Ascending aorta (tissue), 2 donors: ENCODE measurements around the gene LRFN4. TPM values are rescaled to one million over a fixed set of nuclear protein-coding genes. Genes with fewer than 3 reads are reported as not detected.

Experiments used
- DNase-seq, 2 donors: peaks; one replicate each; pipeline ENCODE4 v3.0.0-alpha.2; 2019; ENCODE audit warnings: low spot score in 2 of 2
- H3K27ac ChIP-seq, 2 donors: fragments of 200-600 bp; sonication (generic); one replicate each; pipeline ENCODE4 v1.5.1; 2016 to 2017; ENCODE audit warnings: mild to moderate bottlenecking in 1 of 2
- H3K27me3 ChIP-seq: fragments of 200-600 bp; sonication (generic); one replicate; pipeline ENCODE4 v1.5.1; 2017
- H3K36me3 ChIP-seq, 2 donors: fragments of 200-600 bp; sonication (generic); one replicate each; pipeline ENCODE4 v1.5.1; 2016
- H3K4me1 ChIP-seq, 2 donors: fragments of 200-600 bp; sonication (generic); one replicate each; pipeline ENCODE4 v1.5.1; 2016 to 2017; ENCODE audit warnings: mild to moderate bottlenecking in 1 of 2
- H3K4me3 ChIP-seq, 2 donors: fragments of 200-600 bp; sonication (generic); one replicate each; pipeline ENCODE4 v1.5.1; 2016 to 2017; ENCODE audit warnings: mild to moderate bottlenecking in 1 of 2
- H3K9me3 ChIP-seq, 2 donors: fragments of 200-600 bp; sonication (generic); one replicate each; pipeline ENCODE4 v1.5.1; 2016
- CTCF ChIP-seq, 3 experiments: fragments of 200-600 bp in 2 of 3; fragments of 450-650 bp in 1 of 3; sonication (generic) in 2 of 3; IDR thresholded peaks; one replicate each; pipeline ENCODE4 v1.5.1; 2016 to 2019; ENCODE audit warnings: antibody characterized with exemption in 3 of 3, mild to moderate bottlenecking in 1 of 3, moderate library complexity in 1 of 3
- intact Hi-C: fragments of 100-400 bp; cut with DNase I; formaldehyde crosslinking; loops from one replicate; pipeline ENCODE4 v1.15.1; 2023
- total RNA-seq: library from RNA; depleted of rRNA; stranded (reverse); fragments of >200 nt; gene quantifications from one replicate; pipeline ENCODE4 v1.1.0, GENCODE V29; 2016

The LRFN4 gene
- total RNA-seq, 1 donor from 2014 or later: 60.5 TPM

GRCh38 chr11:66885950-66886440 lies 29.1 kb downstream of the LRFN4 start:
- no peaks in the 10 kb centered on the region for H3K9me3 ChIP-seq
- no peaks in the 10 kb centered on the region for H3K36me3 ChIP-seq
- intact Hi-C loops: no loop called here
- H3K4me1 ChIP-seq: no peaks in the 10 kb centered on the region
- no peak for TF ChIP-seq CTCF (IDR thresholded peaks at IDR 0.05)
- H3K4me3 ChIP-seq: no peak overlapping the region
- DNase-seq: no peak
- H3K27me3 ChIP-seq: no peaks in the 10 kb centered on the region
- no peak overlapping the region for H3K27ac ChIP-seq

- no peak overlapping the region for H3K27ac ChIP-seq
- H3K9me3 ChIP-seq: no peaks in the 10 kb centered on the region
- no peak for DNase-seq
- intact Hi-C loops: no loop called here
- no peak for TF ChIP-seq CTCF (IDR thresholded peaks at IDR 0.05)
- H3K27me3 ChIP-seq: no peaks in the 10 kb centered on the region
- H3K36me3 ChIP-seq: no peaks in the 10 kb centered on the region
- H3K4me1 ChIP-seq: no peaks in the 10 kb centered on the region
- no peak overlapping the region for H3K4me3 ChIP-seq
Observed at GRCh38 chr11:66886671-66887221, 29.9 kb downstream of the LRFN4 start.

- Histone ChIP-seq H3K9me3 (no peaks in the 10 kb centered on the region), H3K4me3 (no peak overlapping the region), H3K27ac (no peak overlapping the region), H3K36me3 (no peaks in the 10 kb centered on the region), H3K4me1 (no peaks in the 10 kb centered on the region), H3K27me3 (no peaks in the 10 kb centered on the region)
- DNase-seq: no peak
- TF ChIP-seq CTCF (IDR thresholded peaks at IDR 0.05): no peak
- intact Hi-C loops: no loop called here
Observed at GRCh38 chr11:66887526-66887925, 30.7 kb downstream of the LRFN4 start.

- no peaks in the 10 kb centered on the region for H3K36me3 ChIP-seq
- no peak for DNase-seq
- intact Hi-C loops: no loop called here
- no peaks in the 10 kb centered on the region for H3K9me3 ChIP-seq
- TF ChIP-seq CTCF (IDR thresholded peaks at IDR 0.05): no peak
- H3K27me3 ChIP-seq: no peaks in the 10 kb centered on the region
- H3K4me3 ChIP-seq: no peak overlapping the region
- no peaks in the 10 kb centered on the region for H3K4me1 ChIP-seq
- H3K27ac ChIP-seq: no peak overlapping the region
Observed at GRCh38 chr11:66888282-66888681, 31.4 kb downstream of the LRFN4 start.

GRCh38 chr11:66889960-66890359 lies 33.1 kb downstream of the LRFN4 start:
- H3K27ac ChIP-seq: no peak overlapping the region
- no peak overlapping the region for H3K4me3 ChIP-seq
- no peaks in the 10 kb centered on the region for H3K36me3 ChIP-seq
- no peak for TF ChIP-seq CTCF (IDR thresholded peaks at IDR 0.05)
- no peak for DNase-seq
- H3K9me3 ChIP-seq: no peaks in the 10 kb centered on the region
- H3K4me1 ChIP-seq: no peaks in the 10 kb centered on the region
- intact Hi-C loops: no loop called here
- H3K27me3 ChIP-seq: no peaks in the 10 kb centered on the region
